GM19463 (cell line): Measurements from ENCODE around the gene WDR20.
"Not testable (repeated sequence)": the region's sequence is repeated elsewhere in the genome, so short reads cannot be mapped to it uniquely, and the experiment has no call there.

Source experiments
- ATAC-seq: cut with Tn5 transposase; IDR thresholded peaks from one replicate; pipeline ENCODE4 v1.9.1; 2021; ENCODE audit warnings: mild to moderate bottlenecking, moderate library complexity; ENCODE audit not compliant: unreplicated experiment

WDR20 gene

GRCh38 chr14:102164241-102164641, 24.5 kb downstream of the WDR20 start:
- ATAC-seq = no peak

DNA sequence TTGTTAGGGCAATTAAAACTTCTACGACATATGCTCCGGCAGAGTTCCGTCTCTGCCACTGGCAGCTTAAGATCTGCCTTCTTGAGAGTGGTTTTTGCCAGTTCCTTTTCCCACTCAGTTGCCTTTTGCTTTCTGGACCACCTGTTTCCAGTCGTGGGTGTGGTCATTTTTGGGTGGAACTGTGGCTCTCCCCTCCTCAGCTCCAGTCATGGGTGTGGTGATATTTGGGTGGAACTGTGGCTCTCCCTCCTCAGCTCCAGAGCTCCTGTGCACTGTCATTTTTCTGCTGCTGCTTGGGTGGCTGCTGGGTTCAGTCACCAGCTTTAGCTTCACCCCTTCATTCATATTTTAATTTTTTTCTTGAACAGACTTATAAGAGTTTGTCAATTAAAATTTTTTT, 25.3 kb downstream of the WDR20 start:
- ATAC-seq = no peak

DNA sequence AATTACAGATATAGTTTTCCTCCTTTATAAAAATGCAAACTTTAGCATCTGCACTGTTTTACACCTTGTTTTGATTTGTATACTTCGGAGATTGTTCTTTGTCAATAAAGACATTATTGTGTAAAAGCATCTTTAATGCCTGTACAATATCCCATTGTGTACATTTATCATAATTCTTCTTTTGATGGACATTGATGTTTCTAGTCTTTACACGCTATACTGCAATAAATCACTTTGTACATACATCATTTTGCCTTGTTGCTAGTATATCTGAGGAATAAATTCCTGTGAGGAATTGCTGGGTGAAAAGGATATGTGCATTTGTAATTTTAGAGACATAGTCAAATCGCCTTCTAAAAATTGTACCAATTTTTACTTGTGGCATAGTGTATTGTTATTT, 30.4 kb downstream of the WDR20 start:
- no peak for ATAC-seq

DNA sequence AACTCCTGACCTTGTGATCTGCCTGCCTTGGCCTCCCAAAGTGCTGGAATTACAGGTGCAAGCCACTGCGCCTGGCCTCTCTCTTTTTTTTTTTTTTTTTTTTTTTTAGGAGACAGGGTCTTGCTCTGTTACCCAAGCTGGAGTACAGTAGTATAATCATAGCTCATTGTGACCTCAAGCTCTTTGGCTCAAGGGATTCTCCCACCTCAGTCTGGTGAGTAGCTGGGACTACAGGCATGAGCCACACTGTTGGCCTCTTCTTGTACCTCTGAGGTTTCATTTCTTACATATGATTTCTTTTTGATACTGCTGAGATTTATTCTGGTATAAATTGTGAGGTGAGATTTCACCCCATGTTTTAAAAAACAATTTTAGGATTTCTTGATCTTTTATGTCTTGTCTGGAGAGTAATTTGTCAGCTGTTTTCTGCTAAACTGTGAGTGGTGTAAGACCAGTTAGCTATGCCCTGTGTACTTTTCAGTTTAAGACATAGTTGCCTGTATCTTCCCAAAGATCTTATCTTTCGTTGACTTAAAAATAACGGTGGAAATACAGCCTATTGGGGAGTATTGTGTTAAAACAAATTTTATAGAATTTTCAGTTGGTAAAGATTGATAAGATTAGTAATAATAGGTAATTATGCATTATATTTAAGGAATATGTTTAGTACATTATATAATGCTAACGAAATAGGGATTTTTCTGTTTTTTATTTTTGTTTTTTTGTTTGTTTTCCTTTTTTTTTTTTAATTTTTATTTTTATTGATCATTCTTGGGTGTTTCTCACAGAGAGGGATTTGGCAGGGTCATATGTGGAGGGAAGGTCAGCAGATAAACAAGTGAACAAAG, 31.7 kb downstream of the WDR20 start:
- no peak for ATAC-seq

DNA sequence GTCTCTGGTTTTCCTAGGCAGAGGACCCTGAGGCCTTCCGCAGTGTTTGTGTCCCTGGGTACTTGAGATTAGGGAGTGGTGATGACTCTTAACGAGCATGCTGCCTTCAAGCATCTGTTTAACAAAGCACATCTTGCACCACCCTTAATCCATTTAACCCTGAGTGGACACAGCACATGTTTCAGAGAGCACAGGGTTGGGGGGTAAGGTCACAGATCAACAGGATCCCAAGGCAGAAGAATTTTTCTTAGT, 32.2 kb downstream of the WDR20 start:
- ATAC-seq = not testable (repeated sequence)

DNA sequence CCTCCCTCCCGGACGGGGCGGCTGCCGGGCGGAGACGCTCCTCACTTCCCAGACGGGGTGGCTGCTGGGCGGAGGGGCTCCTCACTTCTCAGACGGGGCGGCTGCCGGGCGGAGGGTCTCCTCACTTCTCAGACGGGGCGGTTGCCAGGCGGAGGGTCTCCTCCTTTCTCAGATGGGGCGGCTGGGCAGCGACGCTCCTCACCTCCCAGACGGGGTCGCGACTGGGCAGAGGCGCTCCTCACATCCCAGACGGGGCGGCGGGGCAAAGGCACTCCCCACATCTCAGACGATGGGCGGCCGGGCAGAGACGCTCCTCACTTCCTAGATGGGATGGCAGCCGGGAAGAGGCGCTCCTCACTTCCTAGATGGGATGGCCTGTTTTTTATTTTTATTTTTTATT, 33.0 kb downstream of the WDR20 start:
- not testable (repeated sequence) for ATAC-seq

DNA sequence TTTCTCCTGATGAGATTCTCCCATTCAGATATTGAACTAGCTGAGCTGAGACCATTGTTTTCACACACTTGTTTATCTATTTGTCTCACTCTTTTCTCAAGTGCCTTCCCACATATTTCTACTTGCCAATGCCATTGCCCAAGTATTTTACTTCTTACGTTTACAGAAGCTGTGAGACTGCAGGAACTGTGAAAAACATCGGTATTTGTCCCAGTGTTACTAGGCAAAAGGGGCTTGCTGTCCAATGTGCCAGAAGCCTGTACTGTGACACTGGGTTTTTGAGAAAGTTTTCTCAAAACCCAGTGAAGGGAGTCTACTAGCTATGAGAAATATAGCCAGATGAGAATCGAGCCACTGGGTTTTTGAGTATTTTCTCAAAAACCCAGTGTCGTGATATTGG, 37.5 kb downstream of the WDR20 start:
- ATAC-seq = no peak

DNA sequence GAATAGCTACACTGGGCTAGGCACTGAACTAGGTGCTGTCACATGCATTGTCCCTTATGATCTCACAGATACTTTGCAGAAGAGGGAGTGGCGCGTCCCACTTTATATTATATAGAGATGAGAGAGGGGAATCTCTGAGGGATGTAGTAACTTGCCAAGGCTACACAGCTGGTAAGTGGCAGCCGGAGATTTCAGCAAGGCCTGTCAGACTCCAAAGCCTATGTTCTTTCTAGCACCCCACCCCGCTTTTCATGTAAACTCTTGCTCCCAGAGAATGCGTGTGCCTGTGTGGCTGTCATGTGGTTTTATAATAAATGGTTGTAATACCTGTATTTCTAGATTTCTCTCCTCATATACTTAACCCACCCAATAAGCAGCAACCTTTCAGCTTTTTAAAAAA, 39.1 kb downstream of the WDR20 start:
- ATAC-seq = no peak

DNA sequence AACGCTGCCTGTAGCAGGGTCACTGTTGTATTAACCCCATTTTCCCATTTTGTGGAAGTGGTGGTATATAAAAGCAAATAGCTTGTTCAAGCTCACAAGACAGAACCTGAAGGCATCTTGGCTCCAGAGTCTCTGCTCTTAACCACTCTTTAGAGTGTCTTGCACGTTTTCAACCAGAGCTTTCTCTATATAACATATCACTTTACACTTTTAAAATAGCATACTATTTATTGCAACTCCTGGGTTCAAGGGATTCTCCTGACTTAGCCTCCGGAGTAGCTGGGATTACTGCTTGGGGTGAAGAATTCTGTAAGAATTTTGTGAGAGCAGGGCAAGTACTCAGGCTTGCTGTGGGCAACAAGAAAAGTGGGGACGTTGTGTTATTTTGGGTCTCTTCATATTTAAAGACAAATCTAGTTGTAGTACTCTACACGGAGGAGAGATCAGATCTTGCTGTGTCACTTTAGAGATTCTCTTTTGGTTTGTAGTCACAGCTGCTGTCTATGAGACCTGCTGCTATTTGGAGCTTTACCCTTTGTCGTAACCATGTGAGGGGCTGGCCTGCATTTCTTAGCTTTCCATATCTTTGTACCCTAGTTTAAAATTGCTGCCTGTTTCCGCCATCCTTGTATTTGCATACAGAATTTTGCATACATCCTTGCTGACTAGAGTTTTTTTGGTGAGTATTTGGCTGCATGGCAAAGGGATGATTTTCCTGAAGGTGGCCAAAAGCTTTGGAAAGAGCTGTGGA, 40.7 kb downstream of the WDR20 start:
- no peak for ATAC-seq

GRCh38 chr14:102181187-102181586, 41.5 kb downstream of the WDR20 start:
- no peak for ATAC-seq

- ATAC-seq = no peak
Observed at GRCh38 chr14:102182190-102182589, 42.5 kb downstream of the WDR20 start.

- no peak for ATAC-seq
Observed at GRCh38 chr14:102182936-102183619, 43.4 kb downstream of the WDR20 start.

GRCh38 chr14:102183886-102184285, 44.2 kb downstream of the WDR20 start:
- no peak for ATAC-seq

DNA sequence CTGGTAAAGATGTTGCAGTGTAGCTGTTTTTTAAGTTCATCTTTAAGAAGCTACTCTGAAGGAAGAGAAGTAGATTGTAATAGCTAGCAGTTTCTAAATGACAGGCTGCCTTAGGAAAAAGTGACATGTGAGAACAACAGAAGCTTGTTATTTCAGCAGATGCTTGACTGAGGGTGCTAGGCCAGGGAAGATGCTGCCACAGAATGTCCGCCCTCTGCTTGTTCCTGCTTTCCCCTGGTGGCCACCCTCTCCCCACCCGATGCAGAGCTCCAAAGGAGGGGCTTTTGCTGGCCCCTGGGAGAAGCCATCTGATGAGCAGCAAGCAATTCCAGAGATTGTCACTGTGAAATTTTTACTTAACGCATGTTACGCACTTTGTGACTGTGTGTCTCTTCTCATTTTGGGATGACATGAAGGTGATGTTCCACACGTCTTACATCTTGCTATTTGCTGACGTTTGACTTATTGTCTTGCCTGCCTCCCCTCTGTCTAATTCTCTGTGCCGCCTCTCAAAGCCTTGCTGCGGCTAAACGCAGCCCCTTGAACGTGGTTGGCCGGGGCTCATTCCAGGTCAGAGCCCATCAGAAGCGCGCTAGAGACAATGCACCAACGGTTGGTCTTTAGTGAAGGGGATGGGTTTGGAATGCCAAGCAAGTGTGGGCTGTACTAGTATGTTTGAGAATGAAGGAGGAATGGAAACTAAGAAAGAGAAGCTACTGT, 44.8 kb downstream of the WDR20 start:
- ATAC-seq = no peak

DNA sequence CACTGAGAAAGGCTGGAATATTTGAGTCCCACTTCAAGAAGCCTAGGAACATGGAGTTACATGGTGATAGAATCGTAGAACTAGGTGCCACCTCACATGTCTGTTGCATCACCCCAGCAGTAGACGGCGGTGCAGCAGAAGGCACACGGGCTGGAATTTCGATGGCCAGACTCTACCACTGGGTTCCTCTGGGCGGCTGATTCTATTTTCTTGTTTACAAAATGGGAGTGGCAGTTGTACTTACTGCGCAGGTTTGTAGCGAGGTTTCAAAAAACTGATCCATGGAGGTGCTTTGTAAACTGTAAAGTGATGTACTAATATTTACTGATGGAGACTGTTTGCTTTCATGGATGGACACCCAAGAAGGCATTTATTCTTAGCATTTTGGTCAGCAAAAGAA, 45.7 kb downstream of the WDR20 start:
- ATAC-seq = no peak

GRCh38 chr14:102187044-102187443, 47.3 kb downstream of the WDR20 start:
- ATAC-seq = no peak

DNA sequence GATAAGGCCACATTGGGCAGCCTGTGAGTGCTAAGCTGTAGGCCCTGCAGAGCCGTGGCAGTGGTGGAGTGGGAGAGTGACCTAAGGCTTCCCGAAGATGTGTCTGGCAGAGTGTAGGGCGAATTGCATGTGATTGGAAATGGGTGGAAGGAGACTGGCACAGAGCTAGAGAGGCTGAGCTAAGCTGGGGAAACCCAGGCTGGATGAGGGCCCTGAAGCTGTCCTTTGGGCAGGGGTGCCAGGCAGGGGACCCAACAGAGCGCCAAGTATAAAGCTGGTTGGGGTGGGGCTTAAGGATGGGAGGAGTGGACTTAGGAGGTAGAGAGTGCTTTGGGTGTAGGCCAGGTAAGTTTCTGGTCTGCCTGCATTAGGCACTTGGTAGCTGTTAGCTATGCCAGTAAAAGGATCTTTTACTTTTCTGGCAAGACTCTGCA, 47.9 kb downstream of the WDR20 start:
- no peak for ATAC-seq

GRCh38 chr14:102188187-102188586, 48.5 kb downstream of the WDR20 start:
- no peak for ATAC-seq

GRCh38 chr14:102189874-102190273, 50.2 kb downstream of the WDR20 start:
- no peak for ATAC-seq

- no peak for ATAC-seq
Observed at GRCh38 chr14:102192840-102193502, 53.3 kb downstream of the WDR20 start.

- ATAC-seq = no peak
Observed at GRCh38 chr14:102194856-102195255, 55.2 kb downstream of the WDR20 start.
